ENCODE measurements around the gene GGT5.
"Not testable (repeated sequence)": the region's sequence is repeated elsewhere in the genome, so short reads cannot be mapped to it uniquely, and the experiment has no call there.

GGT5 gene

DNA sequence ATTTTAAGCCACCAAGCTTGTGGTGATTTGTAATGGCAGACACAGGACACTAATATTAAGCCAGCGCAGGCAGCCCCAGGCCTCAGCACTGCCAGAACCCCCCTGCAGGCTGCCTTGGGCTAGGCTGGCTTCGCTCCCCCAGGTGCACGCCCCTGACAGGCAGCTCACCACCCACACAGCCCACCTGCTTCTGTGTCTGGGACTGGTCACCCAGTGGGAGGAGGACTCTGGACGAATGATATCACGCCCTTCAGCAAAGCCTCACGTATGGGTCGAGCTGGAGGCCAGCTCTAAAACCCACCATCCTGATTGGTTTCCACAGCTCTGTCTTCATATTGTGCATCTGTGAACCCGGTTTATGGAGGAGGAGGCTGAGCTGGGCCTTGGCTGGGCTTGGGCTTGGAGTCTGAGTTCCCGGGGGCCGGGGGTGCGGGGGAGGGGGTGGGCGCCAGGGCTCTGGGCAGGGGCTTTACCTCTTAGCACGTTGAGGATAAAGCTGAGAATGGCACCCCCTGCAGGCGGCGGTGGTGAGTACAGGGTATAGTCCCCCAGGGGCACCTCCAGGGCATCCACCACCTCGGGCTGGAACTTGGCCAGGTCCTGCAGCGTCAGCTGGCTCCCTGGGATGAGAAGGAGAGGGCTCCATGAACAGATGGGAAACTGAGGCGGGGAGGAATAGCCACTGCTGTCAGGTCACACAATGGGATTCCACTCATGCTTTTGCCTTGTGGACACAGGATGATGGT, 13.8 kb downstream of the GGT5 start:
- DNase-seq: no peak

DNA sequence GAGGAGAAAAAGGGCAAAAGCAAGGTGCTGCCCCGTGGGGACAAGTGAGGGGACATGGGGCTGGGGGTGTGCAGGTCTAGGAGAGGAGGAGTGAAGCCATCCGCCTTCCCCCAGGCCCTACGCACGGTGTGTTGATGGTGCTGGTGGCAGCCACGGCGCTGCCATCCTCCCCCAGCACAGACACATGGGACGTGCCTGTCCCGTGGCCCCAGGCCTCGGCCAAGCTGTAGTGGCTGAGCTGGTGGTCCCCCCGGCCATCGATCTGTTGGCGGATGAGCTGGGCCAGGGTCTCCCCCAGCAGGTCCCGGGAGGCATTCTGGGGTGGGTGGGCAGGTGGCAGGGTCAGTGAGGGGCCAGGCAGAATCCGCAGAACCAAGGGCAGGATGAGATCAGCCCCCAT, 18.9 kb downstream of the GGT5 start:
- DNase-seq: no peak

DNA sequence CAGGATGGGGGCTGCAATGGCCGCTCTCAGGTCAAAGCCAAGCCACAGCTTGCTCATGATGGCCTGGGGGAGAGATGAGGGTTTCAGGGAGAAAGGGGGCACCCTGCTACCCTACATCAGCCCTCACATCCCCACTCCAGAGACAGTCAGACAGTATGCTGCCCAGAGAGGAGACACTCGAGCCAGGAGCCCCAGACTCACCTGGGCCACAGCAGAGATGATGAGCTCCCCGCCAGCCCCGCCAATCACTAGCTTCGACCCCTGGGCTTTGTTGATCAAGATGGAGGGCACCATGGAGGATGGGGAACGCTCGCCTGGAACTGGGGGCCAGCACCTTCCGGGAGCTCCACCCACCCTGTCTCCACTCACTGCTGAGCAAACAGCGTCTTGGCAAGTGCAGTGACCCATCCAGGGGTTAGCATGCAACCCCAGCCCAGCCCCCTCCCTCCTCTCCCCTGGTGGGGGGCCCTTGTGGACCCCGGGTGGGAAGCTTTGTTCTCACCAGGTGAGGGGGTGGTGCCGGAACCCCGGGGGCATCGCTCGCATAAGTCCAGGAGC, 19.8 kb downstream of the GGT5 start:
- DNase-seq: no peak

DNA sequence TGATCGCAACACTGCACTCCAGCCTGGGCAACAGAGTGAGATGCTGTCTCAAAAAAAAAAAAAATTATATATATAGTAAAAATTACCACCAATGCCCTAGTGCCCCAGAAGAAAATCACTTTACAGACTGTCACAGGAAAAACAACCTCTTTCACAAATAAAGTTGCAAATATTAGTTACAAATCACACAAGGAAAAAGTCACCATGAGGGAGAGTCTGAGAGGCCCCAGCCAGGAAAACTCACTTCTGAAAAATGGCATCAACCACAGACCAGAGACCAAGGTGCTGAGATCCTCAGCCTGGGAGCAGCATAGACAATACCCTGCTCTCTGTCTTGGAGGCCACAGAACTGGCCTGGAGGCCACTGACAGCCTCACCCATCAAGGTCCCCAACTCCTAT, 20.4 kb downstream of the GGT5 start:
- DNase-seq: no peak

DNA sequence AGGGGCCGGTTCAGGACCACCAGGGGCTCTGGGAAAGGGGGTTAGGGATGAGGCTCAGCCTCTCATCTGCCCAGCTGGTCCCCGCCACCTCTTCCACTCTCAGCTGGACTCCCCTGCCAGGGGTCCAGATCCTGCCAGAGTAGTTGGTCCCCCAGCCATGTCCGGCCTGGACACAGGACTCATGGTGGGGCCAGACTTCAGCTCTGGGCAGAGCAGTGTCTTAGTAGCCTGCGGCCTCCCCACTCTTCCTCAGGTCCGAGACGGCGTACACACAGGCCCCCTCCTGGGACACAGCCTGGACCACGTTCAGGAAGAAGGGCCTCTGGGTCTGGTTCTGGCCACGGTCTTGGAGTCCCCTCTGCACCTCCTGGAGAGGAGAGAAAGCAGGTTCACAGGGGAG, 25.1 kb downstream of the GGT5 start:
- no peak for DNase-seq

DNA sequence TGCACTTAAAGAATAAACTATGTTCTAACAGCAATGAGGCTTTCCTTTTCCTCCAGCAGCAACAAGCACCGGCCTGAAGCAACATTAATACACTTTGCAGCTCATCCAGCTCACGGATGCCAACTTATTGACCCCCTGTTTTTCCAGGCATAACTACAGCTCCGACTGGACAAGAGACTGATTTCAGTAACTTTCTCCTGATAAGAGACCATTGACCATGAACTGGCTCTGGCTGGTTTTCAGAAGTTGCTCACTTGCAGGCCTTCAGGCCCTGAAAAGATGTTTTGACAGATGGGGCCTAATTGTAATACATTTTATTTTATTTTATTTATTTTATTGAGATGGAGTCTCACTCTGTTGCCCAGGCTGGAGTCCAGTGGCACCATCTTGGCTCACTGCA, 27.5 kb downstream of the GGT5 start:
- DNase-seq: no peak

DNA sequence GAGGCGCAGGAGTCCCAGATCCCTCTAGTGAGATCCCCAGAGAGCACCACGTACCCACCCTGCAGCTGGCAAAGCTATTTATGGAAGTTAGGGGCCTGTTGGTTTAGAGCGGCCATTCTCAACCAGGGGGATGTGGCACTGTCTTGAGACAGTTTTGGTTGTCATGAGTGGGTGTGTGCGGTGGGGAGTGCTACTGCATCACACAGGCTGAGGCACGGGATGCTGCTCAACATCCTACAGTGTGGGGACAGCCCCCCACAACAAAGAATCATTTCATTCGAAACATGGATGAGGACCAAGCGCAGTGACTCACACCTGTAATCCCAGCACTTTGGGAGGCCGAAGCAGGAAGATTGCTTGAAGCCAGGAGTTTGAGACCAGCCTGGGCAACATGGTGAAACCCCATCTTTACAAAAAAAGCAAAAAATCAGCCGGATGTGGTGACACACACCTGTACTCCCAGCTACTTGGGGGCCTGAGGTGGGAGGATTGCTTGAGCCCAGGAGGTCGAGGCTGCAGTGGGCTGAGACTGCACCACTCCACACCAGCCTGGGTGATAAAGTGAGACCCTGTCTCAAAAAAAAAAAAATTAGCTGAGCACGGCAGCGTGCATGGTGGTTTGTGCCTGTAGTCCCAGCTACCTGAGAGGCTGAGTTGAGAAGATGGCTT, 28.2 kb downstream of the GGT5 start:
- no peak for DNase-seq

DNA sequence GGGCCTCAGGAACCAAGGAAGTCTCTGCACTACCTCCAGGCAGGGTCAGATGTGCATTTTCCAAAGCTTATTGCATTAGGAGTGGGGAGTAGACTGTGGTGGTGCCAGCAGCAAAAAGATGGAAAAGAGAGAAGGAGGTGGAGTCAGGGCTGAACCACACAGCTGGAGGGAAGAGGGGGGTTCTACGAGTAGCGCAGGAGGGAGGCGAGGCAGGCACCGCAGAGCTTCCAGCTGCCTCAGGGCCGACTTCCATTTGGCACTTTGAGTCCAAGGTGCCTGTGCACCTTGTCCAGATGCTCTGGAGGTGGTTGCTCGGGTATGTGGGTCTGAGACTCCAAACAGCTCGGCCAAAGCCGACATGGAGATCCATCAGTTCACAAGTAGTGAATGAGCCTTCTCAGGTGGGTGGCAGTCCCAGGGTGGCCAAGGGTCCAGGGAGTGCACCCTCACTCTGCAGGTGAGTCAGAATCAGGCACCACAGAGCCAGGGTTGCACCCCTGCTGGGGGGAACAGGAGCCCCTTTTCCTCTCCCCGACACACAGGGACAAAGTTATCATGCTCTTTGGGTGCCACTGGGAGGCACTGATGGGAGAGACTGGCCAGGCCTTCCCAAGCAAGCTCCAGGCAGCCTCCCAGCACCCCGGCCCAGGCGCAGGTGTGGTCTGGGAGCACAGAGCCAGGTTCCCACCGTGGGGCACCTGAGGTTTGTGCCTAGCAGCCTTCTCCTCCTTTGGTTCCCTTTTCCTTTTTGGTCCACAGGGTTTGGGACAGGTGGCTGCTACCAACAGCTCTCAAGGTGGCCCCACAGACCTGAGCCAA, 30.2 kb downstream of the GGT5 start:
- no peak for DNase-seq

DNA sequence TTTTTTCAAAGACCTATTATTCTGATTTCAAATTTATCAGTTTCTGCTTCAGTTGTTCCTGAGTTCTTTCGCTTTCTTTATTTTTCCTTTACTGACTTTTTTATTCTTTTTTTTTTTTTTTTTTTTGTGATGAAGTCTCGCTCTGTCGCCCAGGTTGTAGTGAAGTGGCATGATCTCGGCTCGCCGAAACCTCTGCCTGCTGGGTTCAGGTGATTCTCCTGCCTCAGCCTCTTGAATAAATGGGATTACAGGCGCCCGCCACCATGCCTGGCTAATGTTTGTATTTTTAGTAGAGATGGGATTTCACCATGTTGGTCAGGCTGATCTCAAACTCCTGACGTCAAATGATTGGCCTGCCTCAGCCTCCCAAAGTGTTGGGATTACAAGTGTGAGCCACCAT, 31.8 kb downstream of the GGT5 start:
- not testable (repeated sequence) for DNase-seq

DNA sequence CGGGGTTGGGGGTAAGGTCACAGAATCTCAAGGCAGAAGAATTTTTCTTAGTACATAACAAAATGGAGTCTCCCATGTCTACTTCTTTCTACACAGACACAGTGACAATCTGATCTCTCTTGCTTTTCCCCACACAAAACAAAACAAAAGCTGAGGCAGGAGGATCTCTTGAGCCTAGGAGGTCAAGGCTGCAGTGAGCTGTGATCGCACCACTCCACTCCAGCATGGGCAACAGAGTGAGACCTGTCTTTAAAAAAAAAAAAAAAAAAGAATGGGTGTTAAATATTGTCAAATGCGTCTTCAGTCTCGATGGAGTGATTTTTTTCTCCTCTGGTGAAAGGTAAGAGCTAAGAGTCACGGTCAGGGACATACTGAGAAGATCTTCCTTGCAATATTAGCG, 33.2 kb downstream of the GGT5 start:
- not testable (repeated sequence) for DNase-seq

DNA sequence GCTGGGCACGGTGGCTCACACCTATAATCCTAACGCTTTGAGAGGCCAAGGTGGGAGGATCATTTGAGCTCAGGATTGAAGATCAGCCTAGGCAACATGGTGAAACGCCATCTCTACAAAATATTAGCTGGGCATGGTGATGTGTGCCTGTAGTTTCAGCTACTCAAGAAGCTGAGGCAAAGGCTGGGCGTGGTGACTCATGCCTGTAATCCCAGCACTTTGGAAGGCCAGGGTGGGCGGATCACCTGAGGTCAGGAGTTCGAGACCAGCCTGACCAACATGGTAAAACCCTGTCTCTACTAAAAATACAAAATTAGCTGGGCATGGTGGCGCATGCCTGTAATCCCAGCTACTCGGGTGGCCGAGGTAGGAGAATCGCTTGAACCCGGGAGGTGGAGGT, 34.5 kb downstream of the GGT5 start:
- DNase-seq: not testable (repeated sequence)

DNA sequence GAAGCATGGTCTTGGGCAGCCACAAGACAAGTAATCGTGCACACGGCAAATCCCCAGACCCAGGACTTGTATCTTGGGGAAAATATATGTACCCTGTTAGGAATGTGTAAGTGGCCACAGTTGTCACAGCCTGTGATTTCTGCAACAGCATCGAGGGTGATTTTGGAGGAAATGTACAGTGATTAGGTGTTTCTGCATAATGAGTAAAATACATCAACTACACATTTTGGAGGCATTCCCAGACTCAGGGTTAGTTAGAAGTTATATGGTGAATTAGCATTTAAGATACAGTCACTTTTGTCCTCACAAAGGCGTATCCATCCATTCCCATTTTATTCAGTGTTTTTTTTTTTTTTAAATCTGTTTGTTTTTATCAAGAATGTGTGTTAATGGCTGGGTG, 35.2 kb downstream of the GGT5 start:
- no peak for DNase-seq

DNA sequence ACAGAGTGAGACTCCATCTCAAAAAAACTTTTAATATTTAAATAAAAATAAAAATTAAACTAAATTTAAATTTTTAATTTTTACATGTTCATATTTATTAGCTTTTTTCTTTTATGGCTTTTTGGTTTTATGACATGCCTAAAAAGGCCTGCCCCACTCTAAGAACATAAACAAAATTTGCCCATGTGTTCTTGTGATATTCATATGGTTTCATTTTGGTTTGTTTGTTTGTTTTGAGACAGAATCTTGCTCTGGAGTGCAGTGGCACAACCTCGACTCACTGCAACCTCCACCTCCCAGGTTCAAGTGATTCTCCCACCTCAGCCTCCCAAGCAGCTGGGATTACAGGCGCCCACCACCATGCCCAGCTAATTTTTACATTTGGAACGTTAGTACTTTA, 35.9 kb downstream of the GGT5 start:
- no peak for DNase-seq

DNA sequence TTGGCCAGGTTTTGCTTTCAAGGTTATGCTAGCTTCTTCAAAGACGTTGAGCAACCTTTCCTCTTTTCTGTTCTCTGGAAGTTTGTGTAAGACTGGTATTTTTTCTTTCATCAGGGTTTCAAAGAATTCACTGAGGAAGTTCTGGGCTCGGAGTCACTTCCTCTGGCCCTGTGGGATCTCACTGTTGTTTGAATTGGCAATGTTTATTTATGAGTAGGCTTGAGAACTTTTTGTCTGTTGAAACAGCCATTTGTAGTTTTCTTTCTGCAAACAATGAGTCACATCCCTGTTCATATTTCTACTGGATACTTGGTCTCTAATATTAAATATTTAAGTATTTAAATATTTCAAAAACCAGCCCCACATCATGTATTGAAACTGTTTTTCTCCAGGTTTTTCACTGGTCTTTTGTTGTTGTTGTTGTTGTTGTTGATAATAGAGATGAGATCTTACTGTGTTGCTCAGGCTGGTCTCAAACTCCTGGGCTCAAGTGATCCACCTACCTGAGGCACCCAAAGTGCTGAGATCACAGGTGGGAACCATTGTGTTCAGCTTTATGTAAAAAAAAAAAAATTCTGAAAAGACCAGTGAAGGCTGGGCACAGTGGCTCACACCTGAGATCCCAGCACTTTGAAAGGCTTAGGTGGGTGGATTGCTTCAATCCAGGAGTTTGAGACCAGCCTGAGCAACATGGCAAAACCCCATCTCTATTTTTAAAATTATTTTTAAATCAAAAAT, 36.7 kb downstream of the GGT5 start:
- no peak for DNase-seq

DNA sequence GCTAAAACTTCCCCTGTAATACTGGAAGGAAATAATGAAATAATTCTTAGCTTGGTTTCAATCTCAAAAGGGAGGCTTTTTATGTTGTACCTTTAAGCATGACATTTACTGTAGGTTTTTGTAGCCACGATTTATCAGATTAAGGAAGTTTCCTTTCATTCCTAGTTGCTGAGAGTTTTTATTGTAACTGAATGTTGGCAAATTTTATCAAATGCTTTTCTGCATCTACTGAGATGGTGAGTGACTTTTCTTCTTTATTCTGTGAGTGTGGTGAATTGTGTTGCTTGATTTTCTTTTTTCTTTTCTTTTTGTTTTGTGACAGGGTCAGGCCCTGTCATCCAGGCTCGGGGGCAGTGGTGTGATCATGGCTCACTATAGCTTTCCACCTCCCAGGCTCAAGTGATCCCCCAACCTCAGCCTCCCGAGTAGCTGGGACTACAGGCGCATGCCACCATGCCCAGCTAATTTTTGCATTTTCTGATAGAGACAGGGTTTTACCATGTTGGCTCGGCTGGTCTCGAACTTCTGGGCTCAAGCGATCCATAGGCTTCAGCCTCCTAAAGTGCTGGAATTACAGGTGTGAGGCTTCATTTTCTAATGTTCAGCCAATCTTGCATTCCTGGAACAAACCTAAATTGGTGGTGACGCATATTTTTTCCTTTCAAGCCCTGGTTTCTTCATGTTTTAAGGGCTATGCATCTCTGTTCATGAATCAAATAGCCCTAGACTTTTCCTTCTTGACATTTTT, 37.4 kb downstream of the GGT5 start:
- DNase-seq: no peak

DNA sequence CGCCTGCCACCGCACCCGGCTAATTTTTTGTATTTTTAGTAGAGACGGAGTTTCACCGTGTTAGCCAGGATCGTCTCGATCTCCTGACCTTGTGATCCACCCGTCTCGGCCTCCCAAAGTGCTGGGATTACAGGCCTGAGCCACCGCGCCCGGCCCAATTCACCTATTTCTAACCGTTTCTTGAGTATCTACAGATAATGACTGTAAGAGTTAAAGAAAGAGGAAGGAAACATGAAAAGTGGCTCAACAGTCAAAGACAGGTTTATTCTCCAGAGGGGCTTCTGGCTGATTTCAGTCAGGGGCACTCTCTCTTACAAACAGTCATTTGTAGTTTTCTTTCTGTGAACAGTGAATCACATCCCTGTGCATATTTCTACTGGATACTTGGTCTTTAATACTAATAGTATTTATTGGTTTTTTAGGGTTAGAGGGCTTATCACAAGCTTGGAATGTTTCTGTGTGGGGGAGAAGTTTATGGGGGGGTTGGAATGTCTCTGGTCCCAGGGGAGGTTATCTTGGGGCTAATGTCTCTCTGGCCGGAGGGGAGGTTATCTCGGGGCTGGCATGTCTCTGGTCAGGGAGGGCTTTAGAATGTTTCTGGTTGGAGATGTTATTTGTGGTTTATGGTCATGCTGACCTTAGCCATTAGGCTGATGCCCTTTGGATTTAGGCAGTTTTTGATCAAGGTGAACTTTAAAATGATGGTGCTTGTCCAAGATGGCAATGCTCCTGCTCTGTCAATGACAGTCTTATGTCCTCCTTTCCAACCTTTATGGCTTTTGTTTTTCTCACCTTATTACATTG, 38.2 kb downstream of the GGT5 start:
- not testable (repeated sequence) for DNase-seq

DNA sequence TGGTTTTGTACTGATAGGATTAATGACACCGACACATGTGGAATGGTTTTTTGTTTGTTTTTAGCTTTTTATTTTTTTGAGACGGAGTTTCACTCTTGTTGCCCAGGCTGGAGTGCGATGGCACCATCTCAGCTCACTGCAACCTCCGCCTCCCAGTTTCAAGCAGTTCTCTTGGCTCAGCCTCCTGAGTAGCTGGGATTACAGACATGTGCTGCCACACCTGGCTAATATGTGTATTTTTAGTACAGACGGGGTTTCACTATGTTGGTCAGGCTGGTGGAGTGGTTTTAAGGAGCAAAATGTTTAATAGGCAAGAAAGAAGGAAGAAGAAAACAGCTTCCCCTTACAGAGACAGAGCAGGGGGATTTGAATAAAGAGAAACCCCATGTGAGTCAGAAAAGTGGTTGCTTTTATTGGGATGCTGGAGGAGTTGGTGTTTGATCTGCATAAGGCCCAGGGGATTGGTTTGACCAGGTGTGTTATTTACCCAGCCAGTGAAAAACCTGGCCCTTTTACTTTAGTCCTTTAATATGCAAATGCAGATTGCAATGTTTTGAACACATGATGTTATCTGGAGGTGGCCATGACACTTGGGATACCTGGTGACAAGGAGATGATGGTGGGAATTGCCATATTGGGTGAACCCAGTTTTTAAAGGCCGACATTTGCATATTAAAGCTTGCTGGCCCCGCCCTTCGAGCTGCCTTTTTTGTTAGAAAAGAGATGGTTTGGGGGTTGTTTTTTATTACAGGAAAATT, 39.3 kb downstream of the GGT5 start:
- DNase-seq: no peak

DNA sequence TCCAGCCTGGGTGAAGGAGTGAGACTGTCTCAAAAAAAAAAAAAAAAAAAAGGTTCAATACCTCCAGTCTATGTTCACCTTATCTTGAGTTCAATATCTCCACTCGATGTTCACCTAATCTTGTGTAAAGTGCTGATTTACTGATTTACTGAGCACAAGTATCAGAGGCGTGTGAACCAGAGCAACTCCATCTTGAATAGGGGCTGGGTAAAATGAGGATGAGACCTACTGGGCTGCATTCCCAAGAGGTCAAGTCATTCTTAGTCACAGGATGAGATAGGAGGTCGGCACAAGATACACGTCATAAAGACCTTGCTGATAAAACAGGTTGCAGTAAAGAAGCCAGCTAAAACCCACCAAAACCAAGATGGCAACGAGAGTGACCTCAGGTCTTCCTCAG, 41.0 kb downstream of the GGT5 start:
- not testable (repeated sequence) for DNase-seq

DNA sequence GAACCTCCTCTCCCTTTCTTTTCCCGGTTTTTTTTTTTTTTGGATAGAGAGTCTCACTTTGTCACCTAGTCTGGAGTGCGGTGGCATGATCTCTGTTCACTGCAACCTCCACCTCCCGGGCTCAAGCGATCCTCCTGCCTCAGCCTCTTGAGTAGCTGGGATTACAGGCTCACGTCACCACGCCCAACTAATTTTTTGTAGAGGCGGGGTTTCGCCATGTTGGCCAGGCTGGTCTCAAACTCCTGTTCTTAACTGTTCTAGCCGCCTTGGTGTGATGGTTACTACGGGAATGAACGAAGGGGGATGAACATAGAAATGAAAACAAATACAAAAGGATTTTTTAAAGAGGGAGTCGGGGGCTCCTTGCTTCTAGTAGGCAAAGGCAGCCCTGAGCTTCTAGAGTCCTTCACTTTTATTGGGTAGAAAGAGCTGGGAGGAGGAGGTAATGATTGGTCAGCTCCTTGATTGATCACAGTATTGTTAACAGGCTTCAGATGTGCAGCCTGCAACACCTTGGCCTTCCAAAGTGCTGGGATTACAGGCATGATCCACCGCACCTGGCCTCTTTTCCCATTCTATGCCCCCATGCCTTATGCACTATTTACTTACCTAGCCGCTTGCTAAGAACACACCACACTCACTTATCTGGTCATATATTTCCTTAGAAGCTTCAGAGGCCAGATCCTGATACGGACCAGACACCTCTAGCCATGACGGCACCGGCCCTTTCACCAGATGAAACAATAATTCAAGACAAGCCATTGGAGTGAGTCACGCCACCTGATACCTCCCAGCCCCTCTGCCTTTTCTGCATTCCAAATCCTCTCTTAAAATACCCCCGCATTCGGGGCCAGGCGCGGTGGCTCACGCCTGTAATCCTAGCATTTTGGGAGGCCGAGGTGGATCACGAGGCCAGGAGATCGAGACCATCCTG, 42.9 kb downstream of the GGT5 start:
- DNase-seq: no peak

All from NCI-H187 (cell line).